Activated T-helper 2 cell treated with anti-CD3 and anti-CD28 coated beads, Interferon-gamma antibody, Interleukin-2, Interleukin-4, amounts not matched to agents 10 μg/mL and 5 μg/mL and 100 μg/mL, durations not matched to agents 14 hours and 24 hours and 36 hours (primary cell): ENCODE measurements around the gene PLA2G5. TPM values are rescaled to one million over a fixed set of nuclear protein-coding genes. Genes with fewer than 3 reads are reported as not detected.

Experiments
- DNase-seq: peaks from one replicate; pipeline ENCODE4 v3.0.0; 2021; ENCODE audit warnings: low spot score
- H3K27ac Mint-ChIP-seq: one replicate; pipeline ENCODE4 v1.8.0; 2021; ENCODE audit warnings: mixed read lengths
- H3K27me3 Mint-ChIP-seq: one replicate; pipeline ENCODE4 v1.8.0; 2021; ENCODE audit warnings: low read depth, mixed read lengths
- H3K36me3 Mint-ChIP-seq: one replicate; pipeline ENCODE4 v1.8.0; 2021; ENCODE audit warnings: low read depth, mixed read lengths
- H3K4me1 Mint-ChIP-seq: one replicate; pipeline ENCODE4 v1.8.0; 2021; ENCODE audit warnings: low read depth, mixed read lengths
- H3K4me3 Mint-ChIP-seq: one replicate; pipeline ENCODE4 v1.8.0; 2021; ENCODE audit warnings: low read depth, mild to moderate bottlenecking, moderate library complexity, mixed read lengths
- H3K9me3 Mint-ChIP-seq: one replicate; pipeline ENCODE4 v1.8.0; 2021; ENCODE audit warnings: mixed read lengths
- intact Hi-C: fragments of 100-400 bp; cut with micrococcal nuclease; formaldehyde crosslinking; loops from one replicate; pipeline ENCODE4 v1.15.1; 2023
- total RNA-seq: library from RNA; stranded (reverse); gene quantifications from 2 replicates; pipeline ENCODE4 v1.2.3, GENCODE V29; 2022

The PLA2G5 gene
- total RNA-seq, 1 donor from 2014 or later = not detected

GRCh38 chr1:20138346-20138745 lies 68.4 kb downstream of the PLA2G5 start:
- Mint-ChIP-seq H3K4me1 (no peaks in the 10 kb centered on the region), H3K27me3 (peaks cover 8% of the 10 kb centered on the region), H3K9me3 (no peaks in the 10 kb centered on the region), H3K36me3 (no peaks in the 10 kb centered on the region), H3K27ac (no peak overlapping the region), H3K4me3 (no peak overlapping the region)
- intact Hi-C loops = no loop called here
- no peak for DNase-seq

DNA sequence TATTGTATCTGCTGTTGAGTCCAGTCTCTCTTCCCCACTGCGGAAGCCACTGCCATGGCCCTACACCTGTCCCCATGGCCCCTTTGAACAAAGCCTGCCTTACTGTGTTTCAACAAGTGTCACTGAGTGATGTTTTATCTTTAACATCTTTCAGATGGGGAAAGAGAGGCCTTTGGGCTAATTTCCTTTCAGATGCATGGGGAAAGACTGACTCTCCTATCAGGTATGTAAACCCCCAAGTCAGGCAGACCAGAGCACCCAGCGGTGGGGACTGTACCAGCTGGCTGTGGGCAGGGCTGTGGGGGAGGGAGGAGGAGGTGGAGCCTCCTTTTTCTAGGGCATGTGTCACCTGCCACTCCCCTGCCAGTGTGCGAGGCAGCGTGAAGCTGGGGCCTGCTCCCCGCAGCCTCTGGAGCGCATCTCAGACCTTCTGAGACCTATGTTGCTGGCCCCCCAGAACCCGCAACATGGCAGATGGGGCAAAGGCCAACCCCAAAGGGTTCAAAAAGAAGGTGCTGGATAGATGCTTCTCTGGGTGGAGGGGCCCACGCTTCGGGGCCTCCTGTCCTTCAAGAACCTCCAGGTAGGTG lies 69.1 kb downstream of the PLA2G5 start, which contains the start of gene PLA2G2F:
Gene PLA2G2F, plus strand, starts transcription at position 363 of the 590 bp plus-strand sequence. Its CDS starts 105 bp downstream, at position 468.
- Mint-ChIP-seq H3K36me3 (no peaks in the 10 kb centered on the region), H3K4me1 (no peaks in the 10 kb centered on the region), H3K9me3 (no peaks in the 10 kb centered on the region), H3K4me3 (no peak within 1 kb of the TSS), H3K27ac (no peak within 1 kb of the TSS), H3K27me3 (peaks cover 5% of the 10 kb centered on the region)
- intact Hi-C loops = no loop called here
- DNase-seq = no peak

DNA sequence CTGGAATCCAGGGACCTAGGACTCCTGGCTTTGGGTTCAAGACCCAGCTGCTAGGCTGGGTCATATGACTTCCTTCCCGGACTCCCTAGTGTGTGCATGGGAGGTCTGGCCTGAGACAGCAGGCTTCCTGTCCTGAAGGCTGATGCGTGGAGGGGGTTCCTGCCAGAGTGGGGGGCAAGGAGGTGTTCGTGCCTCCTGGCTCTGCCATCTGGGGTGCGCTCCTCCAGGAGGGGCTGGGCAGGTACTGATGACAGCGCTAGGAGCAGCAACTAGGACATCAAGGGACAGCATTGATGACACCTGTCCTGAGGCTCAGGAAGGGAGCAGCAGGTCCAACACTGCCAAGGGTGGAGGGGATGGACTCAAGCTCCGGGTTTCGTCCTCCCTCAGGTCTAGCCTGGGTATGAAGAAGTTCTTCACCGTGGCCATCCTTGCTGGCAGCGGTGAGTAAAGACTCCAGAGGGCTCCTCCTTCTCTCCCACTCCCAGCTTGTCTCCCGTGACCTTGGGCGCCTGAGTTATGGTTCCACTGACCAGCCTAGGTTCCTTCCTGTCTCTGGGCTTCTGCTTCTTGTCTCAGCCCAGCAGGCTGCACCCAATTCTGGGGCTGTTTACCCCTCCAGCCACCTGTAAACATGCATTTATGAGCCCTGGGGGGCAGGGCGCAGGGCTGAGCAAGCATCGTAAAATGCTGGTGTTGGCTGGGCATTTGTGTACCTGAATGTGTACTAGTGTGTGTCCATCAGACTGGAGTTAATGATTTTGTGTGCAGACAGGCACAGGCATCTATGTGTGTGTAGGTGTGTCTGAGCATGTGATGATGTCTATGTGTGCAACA lies 70.0 kb downstream of the PLA2G5 start:
- no peaks in the 10 kb centered on the region for H3K9me3 Mint-ChIP-seq
- intact Hi-C loops = no loop called here
- H3K27ac Mint-ChIP-seq = no peak overlapping the region
- H3K27me3 Mint-ChIP-seq = peaks cover 3% of the 10 kb centered on the region
- H3K4me1 Mint-ChIP-seq = no peaks in the 10 kb centered on the region
- H3K36me3 Mint-ChIP-seq = no peaks in the 10 kb centered on the region
- H3K4me3 Mint-ChIP-seq = no peak overlapping the region
- no peak for DNase-seq

DNA sequence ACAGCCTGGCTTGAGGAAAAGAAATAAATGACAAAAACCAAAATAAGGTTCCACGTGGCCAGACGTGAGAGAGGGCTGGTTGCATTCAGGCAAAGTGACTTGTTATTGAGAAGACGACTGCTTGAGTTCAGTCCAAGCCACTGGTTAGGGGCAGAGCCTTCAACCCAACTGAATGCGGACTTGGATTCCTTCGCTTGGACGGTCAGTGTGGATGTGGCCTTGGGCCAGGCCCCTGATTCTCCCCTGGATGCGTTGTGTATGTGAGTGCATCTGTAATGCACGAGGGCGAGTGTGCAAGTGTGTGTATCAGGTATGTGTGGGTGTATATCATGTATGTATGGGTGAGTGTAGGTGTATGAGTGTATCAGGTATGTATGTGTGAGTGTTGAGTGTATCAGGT lies 71.0 kb downstream of the PLA2G5 start:
- Mint-ChIP-seq H3K27me3 (no peaks in the 10 kb centered on the region), H3K4me3 (no peak overlapping the region), H3K9me3 (no peaks in the 10 kb centered on the region), H3K4me1 (no peaks in the 10 kb centered on the region), H3K27ac (no peak overlapping the region), H3K36me3 (no peaks in the 10 kb centered on the region)
- intact Hi-C loops = no loop called here
- no peak for DNase-seq

DNA sequence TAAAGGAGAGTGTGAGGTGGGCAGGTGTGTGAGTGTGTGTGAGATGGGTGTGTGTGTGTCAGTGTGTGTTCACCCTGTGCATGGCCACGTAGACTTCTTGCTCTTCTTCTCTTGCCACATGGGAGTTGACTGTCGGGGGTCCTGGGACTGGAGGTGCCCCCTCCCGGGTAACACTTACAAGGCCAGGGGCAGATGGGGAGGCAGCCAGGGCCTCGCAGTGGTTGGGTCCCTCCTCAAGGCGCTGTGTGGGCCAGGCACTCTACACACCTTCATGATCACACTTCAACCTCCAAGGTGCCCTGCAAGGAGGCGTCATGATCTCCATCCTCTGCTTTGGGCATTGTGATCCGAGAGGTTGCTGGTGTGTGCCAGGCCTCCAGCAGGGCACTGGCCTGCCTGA lies 71.5 kb downstream of the PLA2G5 start:
- Mint-ChIP-seq H3K27ac (no peak overlapping the region), H3K27me3 (no peaks in the 10 kb centered on the region), H3K36me3 (no peaks in the 10 kb centered on the region), H3K4me1 (no peaks in the 10 kb centered on the region), H3K4me3 (no peak overlapping the region), H3K9me3 (no peaks in the 10 kb centered on the region)
- DNase-seq = no peak
- intact Hi-C loops = no loop called here

Other genes with a start within 250 kb of the PLA2G5 start
- 10.0 and 12.6 TPM in 2 replicates for gene OTUD3, start 187.8 kb upstream of the PLA2G5 start, total RNA-seq
- not detected in 2 replicates for gene PLA2G2E, start 146.6 kb upstream of the PLA2G5 start, total RNA-seq
- not detected in 2 replicates for gene PLA2G2A, start 90.6 kb upstream of the PLA2G5 start, total RNA-seq
- gene PLA2G2D, start 49.3 kb downstream of the PLA2G5 start, total RNA-seq = 0.09 TPM in 1 of 2 replicates, not detected in the other
- gene PLA2G2F, start 69.1 kb downstream of the PLA2G5 start, total RNA-seq = not detected in 2 replicates
- gene UBXN10, start 115.9 kb downstream of the PLA2G5 start, total RNA-seq = 0.32 and 0.39 TPM in 2 replicates
- gene PLA2G2C, start 116.3 kb downstream of the PLA2G5 start, total RNA-seq = 0.30 TPM in 1 of 2 replicates, not detected in the other
- gene VWA5B1, start 220.7 kb downstream of the PLA2G5 start, total RNA-seq = not detected in 2 replicates